SK-N-SH (cell line): ENCODE results near the gene MRPL36. TPM values are rescaled to one million over a fixed set of nuclear protein-coding genes. Genes with fewer than 3 reads are reported as not detected.

Source experiments
- CTCF ChIA-PET: fragments of 300-600, 350-600 bp; formaldehyde crosslinking; extraction: SDS; loops from one replicate; lab custom pipeline; 2021; lab: Yijun Ruan, JAX
- POLR2A ChIA-PET: fragments of 350-600 bp; sonication (Branson Sonifier 250); formaldehyde crosslinking; extraction: SDS; loops from one replicate; lab custom pipeline; 2020; ENCODE audit warnings: antibody characterized with exemption, inconsistent platforms; lab: Yijun Ruan, JAX
- DNase-seq: peaks from one replicate; pipeline ENCODE4 v3.0.0; 2012
- H2AFZ ChIP-seq: fragments of 200-600 bp; sonication (generic); 2 replicates; pipeline ENCODE4 v1.8.1; 2016; ENCODE audit warnings: antibody characterized with exemption, mild to moderate bottlenecking, low read depth
- H3F3A ChIP-seq: fragments of 200-600 bp; sonication (generic); replicated peaks from 2 replicates; pipeline ENCODE3; 2016; ENCODE audit warnings: antibody characterized with exemption, mild to moderate bottlenecking; ENCODE audit not compliant: insufficient read depth
- H3K27ac ChIP-seq, 2 experiments: fragments of 200-500 bp in 1 of 2; fragments of 200-600 bp in 1 of 2; sonication (Bioruptor generic) in 1 of 2; sonication (generic), shearing (Covaris generic) in 1 of 2; 2 replicates each; pipeline versions ENCODE4 v1.5.1 to v1.6.1; 2014 to 2016; ENCODE audit warnings: low read depth in 2 of 2, inconsistent platforms in 1 of 2, low read length in 1 of 2, mild to moderate bottlenecking in 1 of 2, mixed read lengths in 1 of 2
- H3K27me3 ChIP-seq: fragments of 200-600 bp; sonication (generic), shearing (Covaris generic); 2 replicates; pipeline ENCODE4 v1.6.1; 2016; ENCODE audit warnings: mixed run types; ENCODE audit not compliant: insufficient read depth
- H3K36me3 ChIP-seq, 2 experiments: fragments of 200-500 bp in 1 of 2; fragments of 200-600 bp in 1 of 2; sonication (Bioruptor generic) in 1 of 2; sonication (generic) in 1 of 2; replicated peaks in 1 of 2; 2 replicates each; pipeline versions ENCODE3 to v1.5.1; 2014 to 2016; ENCODE audit warnings: low read length in 1 of 2, mild to moderate bottlenecking in 1 of 2; ENCODE audit not compliant: insufficient read depth in 2 of 2, control insufficient read depth in 1 of 2
- H3K4me1 ChIP-seq, 2 experiments: fragments of 200-500 bp in 1 of 2; fragments of 200-600 bp in 1 of 2; sonication (Bioruptor generic) in 1 of 2; sonication (generic), shearing (Covaris generic) in 1 of 2; 2 replicates each; pipeline versions ENCODE4 v1.5.1 to v1.6.1; 2014 to 2016; ENCODE audit warnings: low read depth in 1 of 2, low read length in 1 of 2, mixed run types in 1 of 2; ENCODE audit not compliant: insufficient read depth in 2 of 2, control insufficient read depth in 1 of 2
- H3K4me2 ChIP-seq: fragments of 200-600 bp; sonication (generic), shearing (Covaris generic); 2 replicates; pipeline ENCODE4 v1.6.1; 2017; ENCODE audit warnings: mixed run types
- H3K4me3 ChIP-seq, 2 experiments: fragments of 200-500 bp in 1 of 2; fragments of 200-600 bp in 1 of 2; sonication (Bioruptor generic) in 1 of 2; sonication (generic), shearing (Covaris generic) in 1 of 2; 2 replicates each; pipeline versions ENCODE4 v1.5.1 to v1.8.1; 2014 to 2016; ENCODE audit warnings: low read depth in 2 of 2, inconsistent platforms in 1 of 2, low read length in 1 of 2, mild to moderate bottlenecking in 1 of 2, mixed read lengths in 1 of 2, moderate library complexity in 1 of 2
- H3K79me2 ChIP-seq: fragments of 200-600 bp; sonication (generic); 2 replicates; pipeline ENCODE4 v1.8.1; 2017; ENCODE audit warnings: mild to moderate bottlenecking; ENCODE audit not compliant: insufficient read depth
- H3K9ac ChIP-seq: fragments of 200-600 bp; sonication (generic); 2 replicates; pipeline ENCODE4 v1.6.1; 2017; ENCODE audit warnings: mixed run types
- H3K9me2 ChIP-seq: fragments of 200-600 bp; sonication (generic); 2 replicates; pipeline ENCODE4 v1.6.1; 2017; ENCODE audit warnings: mixed run types
- H3K9me3 ChIP-seq: fragments of 200-600 bp; sonication (generic); 2 replicates; pipeline ENCODE4 v1.6.1; 2017; ENCODE audit warnings: mixed run types, mild to moderate bottlenecking, moderate library complexity
- H4K20me1 ChIP-seq: fragments of 200-600 bp; sonication (generic); 2 replicates; pipeline ENCODE4 v1.6.1; 2017; ENCODE audit warnings: mild to moderate bottlenecking, mixed run types; ENCODE audit not compliant: insufficient read depth
- CHD2 ChIP-seq: fragments of 150-350 bp; IDR thresholded peaks from 2 replicates; pipeline ENCODE4 v1.6.1; 2018; ENCODE audit warnings: low read length; ENCODE audit not compliant: partially characterized antibody
- FOXJ3 ChIP-seq: sonication (generic); formaldehyde crosslinking; IDR thresholded peaks from 2 replicates; pipeline ENCODE4 v1.5.1; 2020; ENCODE audit warnings: mild to moderate bottlenecking, missing genetic modification reagents
- FOXM1 ChIP-seq: IDR thresholded peaks from 2 replicates; pipeline ENCODE4 v1.4.0; 2012; ENCODE audit warnings: low read depth, mild to moderate bottlenecking
- GATA2 ChIP-seq: sonication (generic); formaldehyde crosslinking; IDR thresholded peaks from 2 replicates; pipeline ENCODE4 v1.5.0; 2020; ENCODE audit warnings: mild to moderate bottlenecking, missing genetic modification reagents
- MEF2A ChIP-seq: IDR thresholded peaks from 2 replicates; pipeline ENCODE4 v1.4.0; 2012; ENCODE audit warnings: low read depth, borderline replicate concordance
- NFIC ChIP-seq: IDR thresholded peaks from 2 replicates; pipeline ENCODE4 v1.4.0; 2012; ENCODE audit warnings: borderline replicate concordance
- NRF1 ChIP-seq: IDR thresholded peaks from 2 replicates; pipeline ENCODE4 v1.6.1; 2012; ENCODE audit warnings: low read depth, mild to moderate bottlenecking, low read length
- POLR2AphosphoS5 ChIP-seq: IDR thresholded peaks from 2 replicates; pipeline ENCODE4 v1.6.1; 2012; ENCODE audit warnings: low read depth, low read length
- RAD21 ChIP-seq: IDR thresholded peaks from 2 replicates; pipeline ENCODE4 v1.6.1; 2012; ENCODE audit warnings: mild to moderate bottlenecking, low read length
- RCOR1 ChIP-seq: fragments of 150-350 bp; IDR thresholded peaks from 2 replicates; pipeline ENCODE4 v1.6.1; 2017; ENCODE audit warnings: antibody characterized with exemption, low read length
- RXRA ChIP-seq: IDR thresholded peaks from 2 replicates; pipeline ENCODE4 v1.4.0; 2012; ENCODE audit warnings: low read depth, mild to moderate bottlenecking, borderline replicate concordance
- SIN3A ChIP-seq: IDR thresholded peaks from 2 replicates; pipeline ENCODE4 v1.6.1; 2012; ENCODE audit warnings: low read depth, mild to moderate bottlenecking, low read length, moderate library complexity, borderline replicate concordance
- SMC3 ChIP-seq: IDR thresholded peaks from 2 replicates; pipeline ENCODE4 v1.6.1; 2012; ENCODE audit warnings: low read depth, low read length, improper control_type of control experiment
- TAF1 ChIP-seq: IDR thresholded peaks from 2 replicates; pipeline ENCODE4 v1.6.1; 2012; ENCODE audit warnings: low read depth, mild to moderate bottlenecking, low read length, moderate library complexity, borderline replicate concordance
- WGBS: methylation state at CpG from one replicate; pipeline ENCODE4 v1.1.6; 2017; ENCODE audit warnings: low lambda C conversion rate; 5-methylcytosine and 5-hydroxymethylcytosine counted together
- polyA plus RNA-seq, 3 experiments: library from polyadenylated mRNA; depleted of rRNA; stranded (reverse); fragments of >200 nt; gene quantifications; 2 replicates each; pipeline ENCODE4 v1.2.3, GENCODE V29; 2012
- TF ChIP-seq, protein P1 (sequence below): fragments of 150-350 bp; IDR thresholded peaks from 2 replicates; pipeline ENCODE4 v1.6.1; 2016; ENCODE audit warnings: mild to moderate bottlenecking, low read depth, low read length
- TF ChIP-seq, protein P2 (sequence below): fragments of 200-600 bp; sonication (generic); IDR thresholded peaks from 2 replicates; pipeline ENCODE4 v1.6.1; 2017; ENCODE audit warnings: antibody characterized with exemption, mild to moderate bottlenecking, moderate library complexity
- TF ChIP-seq, protein P3 (sequence below): fragments of 150-350 bp; IDR thresholded peaks from 2 replicates; pipeline ENCODE4 v1.6.1; 2017; ENCODE audit warnings: antibody characterized with exemption, low read length, low read depth, borderline replicate concordance

MRPL36 gene
- polyA plus RNA-seq, 1 of the 3 experiments (the other 2 are of a cell fraction) = 78.4 TPM

DNA sequence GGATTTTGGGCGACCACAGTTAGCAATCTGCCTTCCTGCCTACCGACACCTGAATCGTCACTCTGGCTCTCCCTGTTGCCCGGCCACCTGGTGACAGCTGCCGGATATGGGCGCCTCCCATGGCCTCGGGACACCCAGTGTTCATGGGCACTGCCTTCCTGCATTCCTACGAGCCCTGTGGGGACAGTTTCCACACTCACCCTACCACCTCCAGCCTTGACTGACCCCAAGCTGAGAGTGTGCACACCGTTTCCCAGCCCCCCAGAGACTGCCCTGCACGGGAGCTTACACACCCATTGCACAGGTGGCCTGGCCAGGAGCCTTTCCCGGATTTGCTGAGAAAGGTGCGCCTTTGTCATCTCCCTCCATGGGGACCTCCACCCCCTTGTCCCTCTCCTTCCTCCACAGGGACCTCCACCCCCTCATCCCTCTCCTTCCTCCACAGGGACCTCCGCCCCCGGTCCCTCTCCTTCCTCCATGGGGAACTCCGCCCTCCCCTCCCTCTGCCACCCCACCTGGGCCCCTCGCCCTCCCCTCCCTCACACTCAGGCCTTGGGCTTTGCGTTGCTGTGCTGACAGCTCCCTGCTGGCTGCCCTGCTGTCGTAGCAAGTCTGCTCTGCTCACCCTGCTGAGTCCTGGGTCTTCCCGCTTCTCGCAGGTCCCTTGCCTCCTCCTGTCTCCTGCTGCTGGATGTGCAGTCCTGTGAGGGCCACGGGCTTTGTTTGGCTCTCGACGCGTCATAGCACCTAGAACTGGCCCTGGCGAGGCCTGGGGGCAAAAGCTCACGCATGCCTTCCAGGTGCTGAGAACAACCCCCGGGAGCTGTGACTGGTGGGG, 48.4 kb downstream of the MRPL36 start (continued):
- no peak for TF ChIP-seq FOXJ3 (CRISPR knock-in tag)
- no peak for TF ChIP-seq SIN3A
- TF ChIP-seq CHD2 = no peak
- no peak for TF ChIP-seq RXRA
- TF ChIP-seq, all 33 proteins: peak for 0

DNA sequence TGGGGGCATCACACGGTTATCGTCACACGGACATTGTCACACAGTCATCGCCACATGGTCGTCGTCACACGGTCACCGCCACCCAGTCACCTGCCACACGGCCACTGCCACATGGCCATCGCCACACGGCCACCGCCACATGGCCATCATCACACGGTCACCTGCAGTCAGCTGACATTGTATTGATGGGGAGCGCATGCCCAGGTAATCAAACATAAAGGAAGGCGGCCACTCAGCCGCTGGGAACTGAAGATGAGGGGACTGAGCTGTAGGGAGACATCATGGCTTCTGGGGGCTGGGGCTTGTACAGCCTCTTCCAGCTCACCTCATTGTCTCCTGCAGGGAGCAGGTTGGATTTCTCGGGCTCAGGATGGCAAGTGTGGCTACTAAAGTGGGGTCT, 49.2 kb downstream of the MRPL36 start:
- H3K79me2 ChIP-seq = no peaks in the 10 kb centered on the region
- TF ChIP-seq, protein P1, sequence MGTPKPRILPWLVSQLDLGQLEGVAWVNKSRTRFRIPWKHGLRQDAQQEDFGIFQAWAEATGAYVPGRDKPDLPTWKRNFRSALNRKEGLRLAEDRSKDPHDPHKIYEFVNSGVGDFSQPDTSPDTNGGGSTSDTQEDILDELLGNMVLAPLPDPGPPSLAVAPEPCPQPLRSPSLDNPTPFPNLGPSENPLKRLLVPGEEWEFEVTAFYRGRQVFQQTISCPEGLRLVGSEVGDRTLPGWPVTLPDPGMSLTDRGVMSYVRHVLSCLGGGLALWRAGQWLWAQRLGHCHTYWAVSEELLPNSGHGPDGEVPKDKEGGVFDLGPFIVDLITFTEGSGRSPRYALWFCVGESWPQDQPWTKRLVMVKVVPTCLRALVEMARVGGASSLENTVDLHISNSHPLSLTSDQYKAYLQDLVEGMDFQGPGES = no peak
- no peak for TF ChIP-seq RCOR1
- CTCF ChIA-PET = no interaction called here
- DNase-seq = no peak
- no peaks in the 10 kb centered on the region for H3K9me3 ChIP-seq
- POLR2A ChIA-PET = no interaction called here
- no peak overlapping the region for H3K4me3 ChIP-seq
- H3K9ac ChIP-seq = no peak overlapping the region
- H3K27ac ChIP-seq = no peak overlapping the region
- H3K4me2 ChIP-seq = no peak overlapping the region
- no peaks in the 10 kb centered on the region for H3F3A ChIP-seq
- no peaks in the 10 kb centered on the region for H3K9me2 ChIP-seq
- no peaks in the 10 kb centered on the region for H3K36me3 ChIP-seq
- no peak overlapping the region for H2AFZ ChIP-seq
- no peaks in the 10 kb centered on the region for H3K4me1 ChIP-seq
- peaks cover 75% of the 10 kb centered on the region for H3K27me3 ChIP-seq
- H4K20me1 ChIP-seq = no peaks in the 10 kb centered on the region
- 23% methylated on average over 9 of the region's 17 CpGs for WGBS

DNA sequence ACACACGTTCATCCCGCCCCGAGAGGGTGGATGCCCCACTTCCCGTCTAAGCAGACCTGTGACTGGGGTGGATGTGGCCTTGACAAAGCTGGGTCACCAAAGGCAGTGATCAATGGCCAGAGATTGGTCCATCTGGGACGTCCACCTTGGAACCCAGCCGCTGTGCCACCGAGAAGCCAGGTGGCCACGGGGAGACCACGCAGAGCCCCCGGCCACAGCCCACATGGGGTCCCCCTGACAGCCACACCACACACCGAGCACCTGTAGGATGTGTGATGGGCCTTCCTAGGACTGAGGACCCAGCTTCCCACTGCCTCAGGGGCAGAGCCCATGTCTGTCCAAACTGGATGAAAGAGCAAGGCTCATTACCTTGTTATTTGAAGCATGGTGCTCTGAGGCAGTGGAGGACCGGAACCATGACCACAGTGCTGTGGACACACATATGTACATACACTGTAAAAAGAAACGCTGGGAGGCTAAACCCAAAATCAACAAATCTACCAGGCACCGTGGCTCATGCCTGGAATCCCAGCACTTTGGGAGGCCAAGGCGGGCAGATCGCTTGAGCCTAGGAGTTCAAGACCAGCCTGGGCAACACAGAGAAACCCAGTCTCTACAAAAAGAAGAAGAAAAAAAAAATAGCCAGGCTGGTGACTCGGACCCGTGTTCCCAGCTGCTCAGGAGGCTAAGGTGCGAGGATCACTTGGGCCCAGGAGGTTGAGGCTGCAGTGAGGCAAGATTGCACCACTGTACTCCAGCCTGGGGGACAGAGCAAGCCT, 50.1 kb downstream of the MRPL36 start:
- CTCF ChIA-PET = no interaction called here
- H3K9ac ChIP-seq = no peak overlapping the region
- no peaks in the 10 kb centered on the region for H3K79me2 ChIP-seq
- H3K4me1 ChIP-seq = no peaks in the 10 kb centered on the region
- no peaks in the 10 kb centered on the region for H3K36me3 ChIP-seq
- WGBS = 14% methylated on average over 8 of the region's 19 CpGs
- peaks cover 75% of the 10 kb centered on the region for H3K27me3 ChIP-seq
- H3K4me2 ChIP-seq = no peak overlapping the region
- H4K20me1 ChIP-seq = no peaks in the 10 kb centered on the region
- no peaks in the 10 kb centered on the region for H3K9me2 ChIP-seq
- no peak overlapping the region for H2AFZ ChIP-seq
- H3K9me3 ChIP-seq = no peaks in the 10 kb centered on the region
- H3K27ac ChIP-seq = no peak overlapping the region
- DNase-seq = no peak
- H3F3A ChIP-seq = no peaks in the 10 kb centered on the region
- no peak overlapping the region for H3K4me3 ChIP-seq
- POLR2A ChIA-PET = interaction anchor here (0.7 kb wide), 1 partner anchor 14 kb away, joined by 3 read pairs; no protein-coding TSS in a partner anchor
- TF ChIP-seq FOXM1 (no peak), RAD21 (no peak), SMC3 (no peak), NRF1 (no peak), POLR2AphosphoS5 (no peak), RXRA (no peak), CHD2 (no peak), RCOR1 (no peak), GATA2 (CRISPR knock-in tag) (no peak), SIN3A (no peak), MEF2A (no peak), NFIC (no peak), TAF1 (no peak)
- TF ChIP-seq, protein P2, sequence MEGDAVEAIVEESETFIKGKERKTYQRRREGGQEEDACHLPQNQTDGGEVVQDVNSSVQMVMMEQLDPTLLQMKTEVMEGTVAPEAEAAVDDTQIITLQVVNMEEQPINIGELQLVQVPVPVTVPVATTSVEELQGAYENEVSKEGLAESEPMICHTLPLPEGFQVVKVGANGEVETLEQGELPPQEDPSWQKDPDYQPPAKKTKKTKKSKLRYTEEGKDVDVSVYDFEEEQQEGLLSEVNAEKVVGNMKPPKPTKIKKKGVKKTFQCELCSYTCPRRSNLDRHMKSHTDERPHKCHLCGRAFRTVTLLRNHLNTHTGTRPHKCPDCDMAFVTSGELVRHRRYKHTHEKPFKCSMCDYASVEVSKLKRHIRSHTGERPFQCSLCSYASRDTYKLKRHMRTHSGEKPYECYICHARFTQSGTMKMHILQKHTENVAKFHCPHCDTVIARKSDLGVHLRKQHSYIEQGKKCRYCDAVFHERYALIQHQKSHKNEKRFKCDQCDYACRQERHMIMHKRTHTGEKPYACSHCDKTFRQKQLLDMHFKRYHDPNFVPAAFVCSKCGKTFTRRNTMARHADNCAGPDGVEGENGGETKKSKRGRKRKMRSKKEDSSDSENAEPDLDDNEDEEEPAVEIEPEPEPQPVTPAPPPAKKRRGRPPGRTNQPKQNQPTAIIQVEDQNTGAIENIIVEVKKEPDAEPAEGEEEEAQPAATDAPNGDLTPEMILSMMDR = no peak
- TF ChIP-seq, protein P3, sequence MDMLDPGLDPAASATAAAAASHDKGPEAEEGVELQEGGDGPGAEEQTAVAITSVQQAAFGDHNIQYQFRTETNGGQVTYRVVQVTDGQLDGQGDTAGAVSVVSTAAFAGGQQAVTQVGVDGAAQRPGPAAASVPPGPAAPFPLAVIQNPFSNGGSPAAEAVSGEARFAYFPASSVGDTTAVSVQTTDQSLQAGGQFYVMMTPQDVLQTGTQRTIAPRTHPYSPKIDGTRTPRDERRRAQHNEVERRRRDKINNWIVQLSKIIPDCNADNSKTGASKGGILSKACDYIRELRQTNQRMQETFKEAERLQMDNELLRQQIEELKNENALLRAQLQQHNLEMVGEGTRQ = no peak
